Stimulated activated CD4-positive, alpha-beta T cell treated with anti-CD3 and anti-CD28 coated beads, Interleukin-4, amount 100 ng/mL, for 24 hours (primary cell): ENCODE data around the gene PNLDC1.
"Not testable (repeated sequence)": the region's sequence is repeated elsewhere in the genome, so short reads cannot be mapped to it uniquely, and the experiment has no call there.

Experiments
- DNase-seq: peaks from one replicate; pipeline ENCODE4 v3.0.0-alpha.2; 2020

Gene PNLDC1

GRCh38 chr6:159788276-159788675 is 11.8 kb upstream of the PNLDC1 start:
- peak; percentile 10 for DNase-seq

DNA sequence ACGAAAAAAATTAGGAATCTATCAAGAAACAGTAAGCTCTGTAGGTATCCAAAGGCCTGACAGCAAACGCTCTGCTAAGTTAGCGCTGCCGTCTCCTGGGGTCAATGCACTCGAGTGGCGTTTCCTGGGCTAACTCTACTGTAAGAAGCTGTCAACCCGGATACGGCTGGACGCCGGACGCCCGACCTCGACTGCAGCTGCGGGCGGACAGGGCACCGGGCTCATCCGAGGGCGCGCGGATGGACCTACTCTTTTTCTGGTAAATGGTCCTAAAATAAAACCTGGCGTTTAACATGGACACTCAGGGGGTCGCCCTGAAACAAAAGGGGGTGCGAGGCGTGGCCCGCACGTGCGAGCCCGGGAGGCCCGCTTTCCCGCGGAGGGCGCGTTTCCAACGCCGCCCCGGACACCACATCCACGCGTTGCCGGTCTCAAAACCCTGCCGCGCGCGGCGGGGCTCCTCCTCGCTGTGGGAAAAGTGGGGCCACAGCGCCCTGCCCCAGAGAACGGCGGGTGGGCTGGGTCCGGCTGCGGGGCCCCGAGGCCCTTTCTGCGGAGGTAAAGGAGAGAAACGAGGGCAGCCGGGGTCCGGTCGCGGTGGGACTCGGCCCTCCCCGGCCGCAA is 11.2 kb upstream of the PNLDC1 start:
- DNase-seq, result peak; percentile 35

DNA sequence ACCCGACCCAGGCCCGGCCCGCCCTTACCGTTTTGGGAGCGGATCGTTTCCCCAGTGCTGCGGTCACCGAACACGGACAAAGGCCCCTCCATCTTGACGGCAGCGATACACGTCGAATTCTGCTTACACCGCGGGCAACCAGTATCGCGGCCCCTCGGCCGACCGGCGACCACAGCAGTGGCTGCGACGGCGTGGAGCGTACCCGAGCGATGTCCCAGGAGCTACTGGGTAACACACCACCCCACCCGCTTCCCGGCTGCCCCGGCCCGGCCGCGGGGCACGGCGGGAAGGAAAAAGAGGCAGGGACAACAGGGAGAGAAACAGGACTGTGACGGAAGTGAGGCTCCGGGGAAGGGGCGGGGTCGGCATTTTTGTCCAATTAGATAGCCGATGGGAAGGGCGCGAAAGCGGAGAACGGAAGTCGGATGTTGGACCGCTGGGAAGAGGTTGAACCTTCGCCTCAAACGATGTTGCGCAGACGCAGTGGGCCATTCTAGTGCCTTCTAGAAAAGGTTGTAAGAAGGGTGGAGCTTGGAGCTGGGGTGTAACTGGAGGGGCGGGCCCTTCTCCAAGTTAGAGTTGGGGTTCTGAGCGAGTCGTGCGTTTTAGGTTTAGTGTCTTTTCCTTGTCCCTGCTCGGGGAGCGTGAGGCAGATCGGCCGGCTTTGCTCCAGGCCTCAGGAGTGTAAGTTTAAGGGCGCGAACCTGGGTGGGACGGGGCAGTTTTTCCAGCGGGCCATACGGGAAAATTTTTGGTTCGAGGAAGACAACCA is 10.5 kb upstream of the PNLDC1 start, which contains the start of gene TCP1:
Gene TCP1, minus strand, starts transcription at position 226 of the 772 bp plus-strand sequence. Its CDS starts 134 bp downstream, at position 92.
- DNase-seq, result peak; percentile 100

GRCh38 chr6:159790149-159790955 is 9.7 kb upstream of the PNLDC1 start, which contains the start of gene MRPL18:
MRPL18 (plus strand) TSS chr6:159790467; CDS start chr6:159790588, 121 bp downstream.
- DNase-seq, result peak; percentile 92

DNA sequence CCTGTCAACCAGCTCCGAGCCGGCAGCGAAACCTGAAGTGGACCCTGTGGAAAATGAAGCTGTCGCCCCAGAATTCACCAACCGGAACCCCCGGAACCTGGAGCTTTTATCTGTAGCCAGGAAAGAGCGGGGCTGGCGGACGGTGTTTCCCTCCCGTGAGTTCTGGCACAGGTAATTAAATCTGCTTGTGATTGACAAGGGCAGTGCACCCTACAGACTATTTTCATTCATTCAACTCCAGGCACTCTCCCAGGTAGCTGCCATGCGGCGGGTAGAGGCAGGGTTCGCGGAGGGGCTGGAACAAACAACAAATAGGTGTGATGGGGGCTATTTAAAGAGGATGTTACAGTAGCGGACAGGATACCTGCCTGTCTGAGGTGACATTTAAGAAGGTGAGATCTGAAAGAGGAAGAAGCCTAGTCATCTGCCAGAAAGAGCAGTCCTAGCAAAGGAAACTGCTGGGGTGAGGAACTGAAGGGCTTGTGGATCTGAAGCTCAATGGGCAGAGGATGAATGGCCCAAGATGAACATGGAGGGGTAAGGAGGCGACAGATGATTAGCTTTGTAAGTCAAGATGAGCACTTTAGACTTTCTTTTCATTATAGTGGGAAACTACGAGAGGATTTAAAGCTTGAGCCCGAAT is 9.0 kb upstream of the PNLDC1 start:
- peak; percentile 22 for DNase-seq

DNA sequence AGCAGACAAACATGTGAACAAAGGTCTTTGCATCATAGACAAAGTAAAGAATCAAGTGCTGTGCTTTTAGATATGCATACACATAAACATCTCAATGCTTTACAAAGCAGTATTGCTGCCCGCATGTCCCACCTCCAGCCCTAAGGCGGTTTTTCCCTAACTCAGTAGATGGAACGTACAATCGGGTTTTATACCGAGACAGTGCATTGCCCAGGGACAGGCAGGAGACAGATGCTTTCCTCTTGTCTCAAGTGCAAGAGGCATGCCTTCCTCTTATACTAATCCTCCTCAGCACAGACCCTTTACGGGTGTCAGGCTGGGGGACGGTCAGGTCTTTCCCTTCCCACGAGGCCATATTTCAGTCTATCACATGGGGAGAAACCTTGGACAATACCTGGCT is 5.1 kb upstream of the PNLDC1 start:
- not testable (repeated sequence) for DNase-seq

GRCh38 chr6:159797554-159797953 is 2.5 kb upstream of the PNLDC1 start:
- no peak for DNase-seq

DNA sequence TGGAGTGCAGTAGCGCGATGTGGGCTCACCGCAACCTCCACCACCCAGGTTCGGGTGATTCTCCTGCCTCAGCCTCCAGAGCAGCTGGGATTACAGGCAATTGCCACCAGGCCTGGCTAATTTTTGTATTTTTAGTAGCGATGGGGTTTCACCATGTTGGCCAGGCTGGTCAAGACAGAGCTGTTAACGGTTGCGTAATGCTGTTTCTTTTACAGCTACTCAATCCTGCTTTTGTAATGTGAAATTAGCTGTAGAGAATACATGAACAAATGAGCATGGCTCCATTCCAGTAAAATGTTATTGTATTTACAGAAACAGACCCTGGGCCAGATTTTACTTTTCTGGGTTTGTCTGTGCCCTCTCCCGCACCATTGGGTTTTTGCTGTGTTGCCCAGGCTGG is 1.9 kb downstream of the PNLDC1 start:
- DNase-seq, result no peak

- DNase-seq, result no peak
Measured at GRCh38 chr6:159804504-159804903, 4.4 kb downstream of the PNLDC1 start.

GRCh38 chr6:159805440-159806020 is 5.5 kb downstream of the PNLDC1 start:
- DNase-seq, result no peak

DNA sequence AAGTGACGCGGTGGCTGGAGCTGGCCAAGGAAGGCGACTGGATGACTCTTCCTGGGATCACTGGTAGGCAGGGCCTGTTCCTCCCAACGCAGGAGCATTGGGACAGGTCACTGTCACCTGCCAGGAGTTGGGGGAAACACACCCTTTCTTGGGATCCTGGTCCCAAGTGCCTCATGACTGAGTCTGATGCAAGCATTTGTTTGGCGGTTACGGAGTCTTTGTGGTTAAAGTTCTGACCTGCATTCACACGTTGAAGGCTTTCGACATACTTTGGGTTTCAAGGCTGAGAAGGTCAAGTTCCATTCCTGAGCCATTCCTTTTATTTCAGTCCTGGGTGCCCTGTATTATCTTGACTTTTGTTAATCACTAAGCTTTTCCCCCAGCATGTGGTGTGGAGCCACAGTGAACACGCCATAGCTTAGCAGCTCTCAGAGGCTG is 6.0 kb downstream of the PNLDC1 start:
- DNase-seq, result no peak

DNA sequence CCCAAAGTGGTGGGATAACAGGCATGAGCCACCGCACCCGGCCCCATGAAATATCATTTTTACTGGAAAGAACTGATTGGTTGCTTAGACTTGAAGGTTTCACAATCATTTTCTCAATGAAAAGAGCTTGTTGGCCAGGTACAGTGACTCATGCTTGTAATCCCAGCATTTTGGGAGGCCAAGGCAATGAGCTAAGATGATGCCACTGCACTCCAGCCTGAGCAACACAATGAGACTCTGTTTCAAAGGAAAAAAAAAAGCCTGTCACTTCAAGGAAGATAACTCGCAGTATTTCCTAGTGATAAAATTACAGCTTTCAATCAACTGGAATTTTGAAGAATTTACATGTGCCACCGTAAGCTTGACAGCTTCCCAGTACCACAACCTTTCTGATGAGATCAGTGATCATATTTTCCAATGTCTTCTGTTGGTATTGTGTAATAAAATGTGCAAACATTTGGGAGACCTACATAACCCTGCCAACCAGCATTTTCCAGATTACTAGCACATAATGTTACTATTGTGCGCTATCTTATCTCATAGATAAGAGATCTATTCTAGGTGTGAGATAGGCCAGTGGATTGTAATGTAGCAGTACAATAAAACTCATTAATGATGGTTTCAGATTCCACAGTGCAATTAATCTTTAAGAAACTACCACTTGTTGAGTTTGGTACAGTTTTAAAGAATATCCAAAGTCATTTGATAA is 7.2 kb downstream of the PNLDC1 start:
- no peak for DNase-seq

GRCh38 chr6:159808647-159809046 is 8.6 kb downstream of the PNLDC1 start:
- no peak for DNase-seq

DNA sequence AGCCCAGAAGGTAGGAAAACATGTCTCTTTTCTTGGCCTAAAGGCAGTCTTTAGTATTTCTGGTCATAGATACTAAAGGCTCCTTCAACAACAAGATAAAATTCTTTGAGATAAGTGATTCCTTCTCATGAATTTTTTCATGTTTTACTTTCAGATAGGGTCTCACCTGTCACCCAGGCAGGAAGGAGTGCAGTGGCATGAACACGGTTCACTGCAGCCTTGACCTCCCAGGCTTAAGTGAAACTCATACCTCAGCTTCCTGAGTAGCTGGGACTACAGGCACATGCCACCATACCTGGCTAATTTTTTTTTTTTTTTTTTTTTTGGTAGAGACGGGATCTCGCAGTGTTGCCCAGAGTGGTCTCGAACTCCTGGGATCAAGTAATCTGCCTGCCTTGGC is 9.1 kb downstream of the PNLDC1 start:
- no peak for DNase-seq

- no peak for DNase-seq
Measured at GRCh38 chr6:159813781-159814180, 13.7 kb downstream of the PNLDC1 start.

DNA sequence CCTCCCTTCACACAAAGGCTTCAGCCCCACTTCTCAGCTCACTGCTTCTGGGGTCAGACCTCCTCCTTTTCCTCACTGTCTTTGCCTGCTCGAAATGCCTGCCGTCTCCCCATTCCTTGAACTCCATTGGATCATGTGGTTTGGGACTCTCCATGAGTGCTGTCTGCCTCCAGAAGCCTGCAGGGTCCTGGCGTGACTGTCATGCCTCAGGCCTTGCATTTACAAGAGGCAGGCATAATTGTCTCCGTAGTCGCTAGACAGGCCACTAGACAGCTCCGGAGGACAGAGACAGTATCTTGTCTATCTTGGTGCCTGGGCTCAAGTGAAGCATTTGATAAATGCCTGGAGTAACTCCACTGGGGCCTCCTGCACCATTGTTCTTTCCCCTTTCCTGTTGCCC is 15.3 kb downstream of the PNLDC1 start:
- DNase-seq, result no peak

DNA sequence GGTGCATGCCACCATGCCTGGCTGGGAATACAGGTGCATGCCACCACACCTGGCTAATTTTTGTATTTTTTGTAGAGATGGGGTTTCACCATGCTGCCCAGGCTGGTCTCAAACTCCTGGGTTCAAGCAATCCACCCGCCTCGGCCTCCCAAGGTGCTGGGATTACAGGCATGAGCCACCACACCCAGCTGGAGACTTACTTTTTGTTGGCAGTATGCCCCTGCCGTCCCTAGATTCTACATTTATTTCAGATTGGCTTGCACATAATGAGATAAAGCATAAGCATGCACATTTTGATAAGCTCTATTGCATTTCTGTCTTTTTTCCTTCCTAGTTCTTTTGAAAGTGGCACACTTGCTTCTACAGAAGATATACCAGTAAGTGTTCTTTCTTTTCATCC is 16.7 kb downstream of the PNLDC1 start:
- DNase-seq, result not testable (repeated sequence)

GRCh38 chr6:159817951-159818739 is 18.1 kb downstream of the PNLDC1 start:
- no peak for DNase-seq

GRCh38 chr6:159819098-159819497 is 19.0 kb downstream of the PNLDC1 start:
- no peak for DNase-seq

DNA sequence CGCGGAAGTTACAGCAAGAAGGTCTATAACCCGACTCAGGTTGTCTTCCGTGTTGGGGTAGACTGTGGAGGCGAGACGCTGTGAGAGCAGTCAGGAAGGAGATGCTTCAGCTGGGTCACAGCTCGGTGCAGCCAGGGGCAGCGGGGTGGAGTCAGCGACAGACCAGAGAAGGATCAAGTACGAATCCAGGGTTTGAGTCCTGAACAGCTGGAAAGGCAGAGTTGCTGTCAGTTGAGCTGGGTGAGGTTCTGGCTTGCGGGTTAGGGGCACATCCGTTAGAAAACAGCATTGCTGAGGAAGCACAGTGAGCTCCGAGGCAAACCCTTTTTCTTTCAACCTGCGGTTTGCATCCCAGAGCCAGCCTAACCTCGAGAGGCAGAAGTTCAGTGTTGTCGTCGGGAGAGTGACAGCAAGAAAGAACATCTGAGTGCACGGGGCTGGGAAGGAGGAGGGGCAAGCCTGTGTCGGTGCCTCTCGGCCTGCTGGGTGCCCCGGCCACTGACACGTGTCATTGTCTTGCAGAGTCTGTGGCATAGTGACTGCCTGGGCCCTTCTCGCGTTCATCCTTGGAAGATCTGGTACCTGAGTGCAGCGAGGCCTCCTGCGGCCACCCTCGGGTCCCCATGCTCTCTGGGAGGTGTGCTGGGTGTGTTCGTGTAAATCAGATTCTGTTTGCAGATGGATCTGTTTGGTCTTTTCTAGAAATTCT is 20.0 kb downstream of the PNLDC1 start:
- peak; percentile 20 for DNase-seq
